Endometrial microvascular endothelial cells (primary cell): ENCODE measurements around the gene PSMA3. TPM values are rescaled to one million over a fixed set of nuclear protein-coding genes. Genes with fewer than 3 reads are reported as not detected.

Source experiments
- in situ Hi-C: cut with HindIII; loops from 2 replicates; pipeline ENCODE4 v1.10.0; 2017; ENCODE audit warnings: low sequenced_read_pairs, low pct_unique_long_range_greater_than_20kb; ENCODE audit errors: inconsistent ontology term
- total RNA-seq: library from RNA; depleted of rRNA; stranded (reverse); fragments of >200 nt; gene quantifications from one replicate; pipeline ENCODE4 v1.2.3, GENCODE V29; 2015; ENCODE audit errors: inconsistent ontology term

Gene PSMA3
- total RNA-seq = 279 TPM

DNA sequence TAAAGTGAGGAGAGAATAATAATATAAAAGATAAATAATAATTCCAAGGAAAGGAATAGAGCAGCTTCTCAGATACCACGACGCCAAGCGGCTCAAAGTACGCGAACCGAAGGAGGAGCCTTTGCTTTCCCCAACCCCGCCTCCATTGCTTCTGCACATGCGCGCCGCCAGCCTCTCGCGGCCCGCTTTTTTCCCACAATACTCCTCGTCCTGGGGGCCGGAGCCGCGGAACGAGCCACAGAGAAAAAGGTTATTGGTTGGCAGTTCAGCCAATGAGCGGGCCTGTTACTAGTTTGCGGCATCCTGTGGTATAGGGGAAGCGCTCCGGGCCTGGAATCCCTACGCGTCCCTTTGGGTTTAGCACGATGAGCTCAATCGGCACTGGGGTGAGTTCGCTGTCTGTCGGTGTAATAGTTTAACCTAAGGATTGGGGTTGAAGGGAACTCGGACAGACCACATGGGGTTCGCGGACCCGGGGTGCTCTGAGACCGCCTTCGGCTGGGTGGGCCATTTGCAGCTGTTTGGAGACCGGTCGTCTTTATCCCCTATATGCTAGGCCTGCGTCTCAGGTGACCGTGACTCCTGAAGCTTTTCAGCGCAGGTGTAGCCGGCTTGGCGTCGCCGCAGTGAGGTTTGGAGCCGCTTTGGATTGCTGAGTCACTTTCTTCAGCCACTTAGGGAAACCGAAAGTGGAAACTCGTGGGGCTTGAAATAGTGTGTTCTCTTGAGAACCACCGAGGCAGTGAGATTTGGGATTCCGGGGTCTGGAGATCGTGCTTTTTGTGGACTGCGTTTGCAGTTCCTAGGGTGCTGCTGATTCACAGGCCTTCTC is at the start of gene PSMA3:
TSS of gene PSMA3 (plus strand) at position 288 of the 832 bp plus-strand sequence. CDS start at position 366, 78 bp downstream.
- in situ Hi-C loops = no loop called here

GRCh38 chr14:58196198-58196597 is 48.4 kb upstream of the PSMA3 start:
- in situ Hi-C loops = no loop called here

GRCh38 chr14:58198086-58198485 is 46.6 kb upstream of the PSMA3 start:
- in situ Hi-C loops = no loop called here

GRCh38 chr14:58199726-58200479 is 44.7 kb upstream of the PSMA3 start, which contains the start of gene ACTR10:
Gene ACTR10, plus strand, starts transcription at chr14:58200149. Its CDS starts 69 bp downstream, at chr14:58200218.
- in situ Hi-C loops = no loop called here

DNA sequence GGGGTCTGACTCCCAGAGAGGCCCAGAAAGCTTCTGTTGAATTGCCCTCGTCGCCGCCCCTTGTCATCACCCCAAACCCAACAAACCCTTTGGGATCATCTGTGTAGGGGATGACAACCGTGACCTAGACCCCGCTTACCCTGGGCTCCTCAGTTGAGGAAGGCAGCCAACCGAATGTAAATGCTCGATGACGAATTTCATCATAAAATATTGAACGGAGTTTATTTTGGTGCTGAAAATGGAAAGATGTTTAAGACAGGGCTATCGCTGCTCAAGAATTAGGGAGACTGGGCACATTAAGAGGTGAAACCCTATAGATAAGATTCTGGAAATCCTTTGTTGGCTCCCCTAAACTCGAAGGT is 44.2 kb upstream of the PSMA3 start:
- in situ Hi-C loops = no loop called here

GRCh38 chr14:58200846-58201245 is 43.8 kb upstream of the PSMA3 start:
- in situ Hi-C loops = no loop called here

DNA sequence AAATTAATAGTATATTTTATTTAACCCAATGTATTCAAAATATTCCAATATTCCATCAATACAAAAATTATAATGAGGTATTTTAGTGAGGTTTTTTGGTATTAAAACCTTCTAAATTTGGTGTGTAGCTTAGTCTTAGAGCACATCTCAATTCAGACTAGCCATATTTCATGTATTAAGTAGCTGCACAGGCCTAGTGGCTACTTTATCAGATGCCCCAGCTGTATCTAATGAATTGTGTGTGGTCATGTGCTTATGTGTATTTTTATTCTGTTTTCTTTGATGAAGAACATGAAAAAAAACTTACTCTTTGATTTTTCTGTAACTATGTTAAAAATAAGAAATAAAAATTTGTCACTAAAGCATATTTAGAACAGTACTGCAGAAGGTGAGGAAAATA is 31.5 kb upstream of the PSMA3 start:
- in situ Hi-C loops = no loop called here

GRCh38 chr14:58215191-58215914 is 29.3 kb upstream of the PSMA3 start:
- in situ Hi-C loops = no loop called here

- in situ Hi-C loops = no loop called here
Observed at GRCh38 chr14:58216544-58216943, 28.1 kb upstream of the PSMA3 start.

- in situ Hi-C loops = no loop called here
Observed at GRCh38 chr14:58227096-58227819, 17.4 kb upstream of the PSMA3 start.

GRCh38 chr14:58238252-58239243 is 6.1 kb upstream of the PSMA3 start:
- in situ Hi-C loops = no loop called here

DNA sequence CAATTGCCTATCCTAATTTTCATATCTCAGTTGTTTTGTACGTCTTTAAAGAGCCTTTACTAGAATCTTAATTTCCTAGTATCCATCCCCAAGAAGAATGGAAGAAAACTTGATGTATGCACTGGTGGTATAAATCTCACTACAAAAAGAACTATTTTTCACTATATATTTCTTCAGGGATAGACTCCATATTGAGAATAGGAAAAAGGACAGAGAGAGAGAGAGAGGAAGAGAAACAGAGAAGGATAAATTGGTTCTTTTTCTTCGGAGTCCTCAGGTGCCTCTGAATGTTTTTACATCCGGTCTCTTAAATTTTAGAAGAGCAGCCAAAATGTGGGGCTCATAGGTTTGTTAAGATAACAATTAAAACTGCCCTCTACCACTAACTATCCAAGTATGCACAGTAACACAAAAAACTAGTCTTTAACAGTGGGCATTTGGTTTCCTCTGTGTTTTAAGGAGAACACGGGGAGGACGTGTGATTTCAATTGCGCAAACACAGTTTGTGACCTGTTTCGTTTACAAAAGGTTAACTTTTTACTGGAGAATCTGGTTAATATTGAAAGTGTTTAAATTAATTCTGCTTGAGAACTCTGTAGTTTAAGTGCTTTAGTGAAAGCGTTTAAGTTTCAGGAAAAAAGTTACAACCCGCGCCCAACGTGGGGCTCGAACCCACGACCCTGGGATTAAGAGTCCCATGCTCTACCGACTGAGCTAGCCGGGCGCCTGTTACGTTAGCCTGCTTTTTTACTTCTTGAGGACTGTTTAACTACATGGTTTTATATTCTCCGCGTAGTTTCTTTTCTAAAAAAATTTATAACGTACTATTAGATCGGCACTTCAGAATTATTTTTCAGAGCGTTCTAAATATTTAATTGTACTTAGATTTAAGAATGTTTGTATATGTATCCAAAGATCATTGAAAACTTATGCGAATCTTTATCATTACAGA is 5.1 kb upstream of the PSMA3 start:
- in situ Hi-C loops = no loop called here

DNA sequence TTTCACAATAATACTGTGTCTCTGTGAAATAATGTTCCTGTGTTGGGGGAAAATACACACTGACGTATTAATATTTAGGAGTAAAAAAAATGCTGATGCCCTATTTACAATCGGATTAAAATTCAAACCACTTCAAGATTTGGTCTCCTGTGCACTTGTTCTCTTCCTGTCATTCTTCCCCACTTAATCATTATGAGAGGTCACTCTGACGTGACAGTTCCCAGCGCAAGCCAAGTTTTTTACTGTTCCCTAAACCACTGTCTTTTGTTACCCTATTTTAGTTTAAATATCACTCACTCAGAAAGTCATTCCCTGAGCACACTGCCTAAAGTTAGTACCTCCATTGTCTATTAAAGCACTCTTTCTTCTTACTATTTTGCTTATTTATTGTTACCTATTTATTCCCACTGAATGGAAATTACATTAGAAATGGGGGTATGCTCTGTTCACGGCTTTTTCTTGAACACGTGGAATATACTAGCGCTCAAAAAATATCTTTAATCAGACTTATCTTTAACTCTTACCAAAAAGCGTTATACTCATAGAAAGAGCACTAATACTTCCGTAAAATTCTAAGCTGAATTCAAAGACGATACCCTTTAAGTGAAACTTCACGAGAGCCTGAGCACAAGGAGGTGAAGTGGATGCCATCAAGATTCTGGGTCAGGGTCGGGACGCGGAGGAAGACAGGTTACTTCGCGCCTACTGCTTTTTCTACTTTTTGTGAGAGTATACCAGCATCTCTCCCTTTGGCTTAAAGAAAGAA is 670 bp upstream of the PSMA3 start:
- in situ Hi-C loops = no loop called here

DNA sequence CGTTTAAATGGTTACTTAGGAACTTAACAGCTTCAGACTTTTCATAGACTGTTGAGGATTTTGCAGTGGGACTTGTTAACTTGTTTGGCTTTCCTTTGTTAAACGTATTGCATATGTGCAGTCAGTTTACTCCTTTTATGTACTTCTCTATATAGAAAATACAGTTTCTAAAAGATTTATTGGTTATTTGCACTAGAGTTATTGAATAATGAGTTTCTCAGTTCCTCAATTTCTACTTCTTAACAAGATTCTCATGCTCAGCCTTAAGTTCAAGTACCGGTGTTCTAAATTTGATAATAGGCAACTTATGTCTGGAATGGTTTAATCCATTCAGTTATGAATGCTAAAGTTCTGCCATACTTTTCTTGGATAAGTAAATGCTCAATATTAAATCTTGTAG is 919 bp downstream of the PSMA3 start:
- in situ Hi-C loops = no loop called here

GRCh38 chr14:58249611-58250010 is 5.0 kb downstream of the PSMA3 start:
- in situ Hi-C loops = no loop called here

GRCh38 chr14:58258156-58258555 is 13.5 kb downstream of the PSMA3 start:
- in situ Hi-C loops = no loop called here
